GM19351 (cell line): Measurements from ENCODE around the gene CDH24.
A peak's percentile ranks its signal among the peaks of the same experiment; 100 is the strongest.

Experiments used
- ATAC-seq: cut with Tn5 transposase; IDR thresholded peaks from one replicate; pipeline ENCODE4 v1.9.1; 2021; ENCODE audit warnings: mild to moderate bottlenecking, moderate library complexity; ENCODE audit not compliant: unreplicated experiment

The CDH24 gene

DNA sequence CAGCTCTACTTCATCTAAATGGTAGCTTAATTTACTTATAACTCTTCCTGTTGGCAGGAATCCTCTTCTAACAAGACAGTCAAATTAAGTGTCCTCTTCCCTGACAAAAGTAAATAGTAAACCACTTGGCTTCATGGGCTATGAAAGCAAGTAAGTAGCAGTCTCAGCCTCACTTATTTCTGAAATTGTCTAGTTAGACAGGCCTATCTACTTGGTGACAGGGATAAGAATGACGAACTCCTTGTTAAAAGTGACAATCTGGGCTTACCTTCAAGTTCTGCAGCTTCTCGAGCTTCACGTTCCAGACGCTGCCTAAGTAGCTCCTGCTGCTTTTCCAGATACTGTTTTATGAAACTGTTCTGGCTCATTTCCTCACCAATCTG is 32.9 kb upstream of the CDH24 start:
- no peak for ATAC-seq

DNA sequence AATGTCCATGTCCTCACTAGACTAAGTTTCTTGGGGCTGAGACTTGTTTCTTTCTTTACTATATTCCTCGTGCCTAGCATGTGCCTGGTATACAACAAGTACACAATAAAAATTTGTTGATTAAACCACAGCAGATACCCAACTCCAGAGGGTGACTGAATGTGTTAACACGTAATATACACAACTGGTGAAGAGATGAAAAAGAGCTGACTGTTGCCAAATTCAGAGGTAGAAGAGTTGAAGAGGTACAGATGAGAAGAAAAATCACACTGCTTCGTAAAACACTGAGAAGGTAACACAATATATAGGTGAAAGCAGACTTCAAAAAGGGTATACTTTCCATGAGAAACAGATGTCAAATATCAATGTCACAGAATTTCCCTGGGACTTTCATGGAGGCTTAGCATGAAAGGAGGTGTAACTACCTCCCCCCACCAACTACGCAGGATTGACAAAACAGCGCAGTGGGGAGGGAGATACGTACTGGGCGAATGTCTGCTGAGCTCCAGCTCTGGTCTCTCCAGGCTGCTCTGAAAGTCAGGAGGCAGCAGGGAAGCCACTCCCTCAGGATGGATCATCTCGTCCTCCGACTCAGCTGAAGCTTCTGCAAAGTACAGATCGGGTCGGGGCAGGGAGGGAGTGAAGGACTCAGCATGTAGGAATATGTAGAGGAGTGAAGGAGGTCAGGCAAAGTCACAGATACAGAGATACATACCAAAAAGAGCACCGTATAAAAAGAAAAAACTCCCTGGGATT is 32.4 kb upstream of the CDH24 start:
- no peak for ATAC-seq

DNA sequence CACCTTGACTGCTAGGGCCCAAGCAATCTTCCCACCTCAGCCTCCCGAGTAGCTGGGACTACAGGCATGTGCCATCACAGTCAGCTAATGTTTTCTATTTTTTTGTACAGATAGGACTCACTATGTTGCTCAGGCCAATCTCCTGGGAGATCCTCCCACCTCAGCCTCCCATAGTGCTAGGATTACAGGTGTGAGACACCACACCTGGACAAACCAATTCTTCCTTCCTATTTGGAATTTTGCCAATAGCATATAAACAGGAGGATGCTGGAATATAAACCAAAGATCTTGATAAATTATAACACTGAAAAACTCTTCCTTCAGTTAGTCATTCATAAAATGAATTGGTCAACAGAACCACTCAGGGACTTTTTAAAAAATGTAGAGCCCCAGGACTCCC is 29.2 kb upstream of the CDH24 start:
- no peak for ATAC-seq

DNA sequence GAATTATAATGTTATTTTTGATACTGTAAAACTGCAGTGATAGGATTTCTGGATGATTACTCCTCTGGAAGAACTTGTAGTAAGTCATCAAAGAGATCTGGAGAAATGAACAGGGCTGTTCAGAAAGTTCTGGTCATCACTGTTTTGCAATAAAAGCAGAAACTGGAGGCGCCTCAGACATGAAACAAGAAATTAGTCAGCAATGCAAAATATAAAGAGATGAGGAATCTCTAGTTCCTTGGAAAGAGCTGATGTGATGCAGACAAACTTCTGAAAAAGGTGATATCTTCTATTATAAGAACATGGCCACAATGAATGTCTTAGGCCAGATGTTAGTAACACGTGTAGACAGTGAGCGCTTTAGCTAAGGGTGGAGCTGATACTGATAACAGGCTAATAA is 28.1 kb upstream of the CDH24 start:
- ATAC-seq, result no peak

DNA sequence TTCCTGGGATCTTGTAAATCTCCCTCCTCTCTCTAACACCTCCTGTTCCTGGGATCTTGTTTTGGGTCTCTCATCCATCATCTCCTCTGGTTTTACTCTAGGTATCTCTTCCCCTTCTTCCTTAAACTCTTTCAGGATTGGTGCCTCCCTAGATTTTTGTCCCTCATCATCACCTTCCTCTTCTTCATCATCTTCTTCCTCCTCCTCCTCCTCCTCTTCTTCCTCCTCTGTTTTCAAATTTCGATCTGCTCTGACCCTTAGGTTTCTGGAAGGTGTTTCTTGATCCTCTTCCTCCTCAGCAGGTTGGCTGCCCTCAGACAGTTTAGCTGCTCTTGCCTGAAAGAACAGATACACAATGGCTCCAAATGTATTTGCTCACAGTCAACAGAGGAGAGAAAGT is 23.2 kb upstream of the CDH24 start:
- no peak for ATAC-seq

DNA sequence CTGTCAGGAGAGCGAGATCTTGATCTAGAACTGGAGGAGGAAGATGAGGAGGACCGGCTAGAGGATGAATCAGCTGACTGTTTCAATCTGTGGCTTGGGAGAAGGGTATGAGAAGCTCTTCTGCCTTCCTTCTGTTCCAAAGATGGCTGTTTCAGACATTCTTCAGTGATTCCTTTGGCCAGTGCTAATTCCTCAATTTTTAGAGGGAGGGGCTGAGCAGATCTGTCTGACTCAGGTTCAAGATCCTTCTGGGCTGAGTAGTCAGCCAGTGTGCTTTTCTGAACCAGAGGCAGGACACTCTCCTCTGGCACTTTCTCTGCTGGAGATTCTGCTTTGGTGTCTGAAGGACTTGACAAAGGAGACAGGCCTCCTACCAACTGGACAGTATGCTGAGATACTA is 22.4 kb upstream of the CDH24 start:
- no peak for ATAC-seq

DNA sequence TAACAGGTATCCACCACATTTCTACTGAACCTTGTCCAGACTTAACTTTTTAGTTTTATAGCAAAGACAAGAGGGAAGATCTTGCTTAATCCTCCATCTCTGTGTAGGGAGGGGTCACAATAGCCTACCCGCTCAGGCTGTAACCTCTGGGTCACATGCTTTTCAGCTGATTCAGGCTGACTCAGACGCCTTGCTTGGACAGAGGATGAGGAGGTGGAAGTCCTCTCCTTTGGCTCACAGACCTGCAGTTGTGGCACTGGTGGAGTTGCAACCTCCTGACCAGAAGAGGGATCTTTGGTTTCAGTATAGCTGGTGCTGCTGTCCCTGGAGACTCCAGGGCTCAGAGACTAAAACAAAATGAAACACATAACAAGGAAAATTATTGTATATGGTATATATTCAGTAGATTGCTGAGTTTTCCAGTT is 21.4 kb upstream of the CDH24 start:
- ATAC-seq, result no peak

DNA sequence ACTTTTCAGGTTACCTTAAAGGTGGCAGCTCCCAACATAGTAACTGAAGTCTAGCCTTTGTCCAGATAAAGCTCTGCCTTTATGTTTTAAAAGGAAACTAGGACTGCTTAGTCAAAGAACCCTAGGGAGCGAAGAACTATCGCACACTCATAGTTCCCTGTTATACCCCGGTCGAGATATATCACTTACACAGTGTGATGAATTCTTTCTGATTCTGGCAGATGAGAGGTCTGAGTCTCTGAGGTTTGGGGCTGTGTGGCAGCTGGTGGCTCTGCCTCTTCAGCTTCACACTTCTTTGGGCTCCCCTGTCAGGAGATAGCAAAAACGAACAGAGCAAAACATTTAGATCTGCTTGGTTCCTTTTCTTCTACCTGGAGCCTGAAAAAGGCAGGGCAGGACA is 20.6 kb upstream of the CDH24 start:
- ATAC-seq, result no peak

DNA sequence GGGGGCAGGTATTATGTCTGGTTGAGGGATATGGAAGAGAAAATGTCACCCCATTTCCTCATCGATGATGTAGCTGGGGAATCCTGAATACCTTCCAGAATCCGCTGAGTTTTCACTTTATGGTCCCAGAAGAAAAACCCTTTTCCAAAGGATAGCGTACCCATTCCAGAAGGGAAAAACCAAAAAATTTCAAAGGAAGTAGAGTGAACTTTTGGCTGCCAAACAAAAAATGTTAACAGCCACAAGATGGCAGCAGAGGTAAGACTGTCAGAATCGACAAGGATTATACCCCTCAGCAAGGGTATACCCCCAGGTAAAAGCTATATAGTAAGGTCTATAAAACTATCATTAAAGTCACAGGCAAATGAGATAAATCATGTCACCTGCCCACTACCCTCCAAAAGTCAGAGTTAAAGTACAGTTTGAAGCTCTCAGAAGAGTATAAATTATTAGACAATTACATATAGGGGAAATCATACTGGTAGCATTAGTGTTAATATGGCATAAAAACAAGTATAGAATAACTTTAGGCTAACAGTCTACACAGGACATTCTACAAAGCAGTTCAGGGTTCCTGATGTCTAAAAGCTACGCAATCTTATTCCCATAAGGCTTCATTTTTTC is 19.6 kb upstream of the CDH24 start:
- ATAC-seq, result no peak

DNA sequence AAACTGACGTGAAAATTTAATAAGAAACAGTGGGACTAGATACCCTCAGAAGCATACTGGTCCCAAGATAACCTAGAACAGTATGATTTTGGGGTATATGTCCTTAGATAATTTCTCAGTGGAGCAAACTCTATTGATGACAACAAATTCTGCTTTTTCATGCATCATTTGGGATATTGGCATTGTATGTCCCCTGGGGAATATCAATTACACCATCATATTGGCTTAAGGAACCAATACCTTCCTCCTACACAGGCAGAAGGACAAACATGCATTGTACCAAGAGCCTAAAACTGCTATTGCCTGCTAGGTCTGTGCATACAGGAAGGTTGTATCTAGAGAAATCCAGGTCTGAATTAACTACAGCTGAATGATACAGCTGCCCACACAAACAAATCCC is 17.6 kb upstream of the CDH24 start:
- no peak for ATAC-seq

DNA sequence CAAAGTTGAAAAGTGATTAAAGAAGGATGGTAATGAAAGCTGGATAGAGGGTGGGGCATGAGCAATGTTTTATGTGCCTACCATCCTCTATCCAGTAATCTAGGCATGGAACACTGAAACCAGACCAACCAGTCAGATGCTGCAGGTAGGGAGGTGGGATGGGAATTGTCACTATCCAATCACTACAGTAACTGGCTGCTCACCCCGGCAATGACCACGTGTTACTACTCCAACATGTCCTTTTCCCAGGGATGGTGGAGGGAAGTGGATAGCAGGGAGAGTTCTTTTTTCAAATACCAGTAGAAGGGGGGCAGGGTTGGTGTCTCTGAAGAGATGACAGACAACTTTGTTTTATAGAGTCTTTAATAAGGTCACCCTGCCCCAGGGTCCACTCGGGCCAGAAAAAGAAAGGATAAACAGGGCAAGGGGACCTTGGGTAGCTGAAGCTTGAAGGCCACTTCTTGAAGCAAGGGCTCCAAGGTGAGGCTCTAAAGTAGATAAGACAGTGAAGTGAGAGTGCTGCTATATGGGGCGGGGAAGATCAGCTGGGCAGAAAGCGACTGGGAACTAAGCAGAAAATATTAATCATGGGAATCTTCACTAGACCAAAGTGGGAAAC is 14.7 kb upstream of the CDH24 start:
- ATAC-seq, result no peak

DNA sequence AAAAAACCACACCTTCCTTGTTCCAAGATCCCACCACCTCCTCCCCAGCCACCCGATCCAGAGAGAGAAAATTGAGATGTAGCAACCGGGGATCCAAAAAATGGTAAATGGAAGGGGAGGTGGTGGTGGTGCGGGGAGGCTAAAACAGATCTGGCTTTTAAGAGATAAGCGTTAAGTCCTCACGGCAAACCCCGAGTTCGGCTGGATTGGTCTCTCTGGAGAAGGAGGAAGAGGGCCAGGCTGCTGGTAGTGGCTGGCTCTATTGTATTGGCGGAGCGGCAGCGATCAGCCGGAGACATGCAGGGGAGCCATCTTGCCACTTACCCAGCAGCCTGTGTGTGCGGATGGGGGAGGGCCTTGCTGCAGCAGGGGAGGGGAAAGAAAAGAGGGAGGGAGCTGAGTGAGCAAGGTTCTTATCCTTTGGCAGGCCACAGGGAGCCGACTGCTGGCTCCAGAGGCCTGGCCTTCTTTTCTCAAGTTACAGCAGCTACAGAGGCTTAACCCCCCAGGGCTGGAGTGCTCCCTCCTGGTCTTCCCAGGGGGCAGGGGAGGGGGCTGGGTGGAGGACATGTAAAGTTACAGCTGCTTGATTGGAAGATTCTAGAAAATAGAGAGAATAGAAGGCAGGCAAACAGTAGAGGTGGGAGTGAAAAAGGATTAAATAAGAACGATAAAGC is 14.1 kb upstream of the CDH24 start:
- ATAC-seq, result peak; percentile 96

DNA sequence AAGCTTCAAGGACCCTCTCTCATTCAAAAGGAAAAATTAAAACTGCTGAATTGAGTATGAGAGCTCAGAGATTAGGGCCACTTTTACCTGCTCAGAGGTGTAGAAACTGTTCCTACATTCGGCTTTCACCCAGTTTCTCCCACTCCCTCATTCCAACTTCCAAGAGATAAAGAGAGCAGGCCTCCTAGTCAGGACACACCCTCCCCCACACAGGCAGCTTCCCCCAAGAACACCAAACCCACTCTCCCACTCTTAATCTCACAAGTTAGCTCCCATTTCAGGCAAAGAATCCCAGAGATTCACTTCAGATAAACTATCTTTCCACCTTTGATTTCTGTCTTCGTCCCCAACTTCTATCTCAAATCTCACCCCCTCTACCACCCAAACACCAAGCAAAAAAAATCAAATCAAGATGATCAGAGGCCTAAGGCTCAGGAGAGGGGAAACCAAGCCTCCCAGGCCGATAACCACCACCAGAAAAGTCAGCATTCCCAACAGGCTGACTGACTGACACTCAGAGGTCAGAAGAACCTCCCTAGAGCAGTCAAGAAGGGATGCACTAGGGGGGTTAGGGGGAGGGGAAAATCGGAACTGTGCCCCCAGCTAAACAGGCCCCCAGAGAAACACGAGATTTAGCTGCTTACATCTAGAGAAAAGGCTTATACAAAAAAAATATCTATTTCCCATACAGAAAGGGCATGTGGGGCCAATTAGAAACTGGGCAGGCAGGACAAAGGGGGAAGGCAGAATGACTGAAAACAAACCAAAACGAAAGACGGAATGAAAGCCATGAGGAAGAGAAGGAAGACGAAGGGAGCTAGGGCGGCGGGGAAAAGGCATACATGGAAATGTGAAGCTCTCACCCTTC is 13.2 kb upstream of the CDH24 start:
- ATAC-seq, result no peak

DNA sequence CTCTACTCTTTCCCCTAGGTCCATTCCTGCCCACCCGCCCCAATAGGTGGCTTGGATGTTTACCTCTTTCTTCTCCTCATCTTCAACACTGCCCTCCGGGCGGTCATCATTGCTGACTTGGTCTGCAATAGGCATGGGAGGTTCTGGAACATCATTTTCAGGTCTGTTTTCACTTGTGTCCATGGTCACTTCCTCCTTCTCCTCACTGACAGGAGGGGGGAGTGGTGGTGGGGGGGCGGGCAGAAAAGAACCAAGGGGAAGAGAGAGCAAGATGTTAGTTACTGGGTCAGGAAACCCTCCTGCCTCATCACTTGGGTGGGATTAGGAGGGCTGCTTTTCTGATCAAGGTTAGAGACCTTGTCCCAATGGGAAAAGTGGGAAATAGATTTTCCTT is 12.1 kb upstream of the CDH24 start:
- ATAC-seq, result no peak

DNA sequence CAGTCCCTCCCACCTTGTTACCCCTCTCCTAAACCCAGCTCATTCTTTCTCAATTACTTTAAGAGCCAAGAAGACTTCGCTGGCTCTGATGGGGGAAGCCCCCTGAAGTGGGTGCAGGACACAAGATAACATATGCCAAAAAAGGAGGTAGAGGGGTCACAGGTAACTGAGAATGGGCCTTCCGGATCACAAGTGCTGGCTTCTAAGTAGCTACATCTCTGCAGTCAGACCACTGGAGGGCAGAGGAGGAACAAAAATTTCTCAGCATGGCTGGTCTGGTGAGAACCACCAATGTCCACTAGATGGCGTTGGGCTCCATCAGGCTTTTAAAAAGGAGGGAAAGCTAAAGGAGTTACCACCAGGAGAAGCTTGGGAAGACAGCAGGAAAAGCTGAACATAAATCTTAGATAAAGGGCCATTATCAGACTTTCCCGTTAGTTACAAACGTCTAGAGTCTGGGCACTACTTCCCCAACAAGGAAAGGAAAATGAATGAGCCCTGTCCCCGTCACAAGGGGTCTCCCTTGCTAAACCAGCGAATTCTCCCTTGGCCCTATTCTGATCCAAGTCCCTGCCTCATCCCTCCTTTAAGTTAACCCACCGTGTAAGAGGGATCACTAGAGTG is 11.6 kb upstream of the CDH24 start:
- ATAC-seq, result peak; percentile 81

DNA sequence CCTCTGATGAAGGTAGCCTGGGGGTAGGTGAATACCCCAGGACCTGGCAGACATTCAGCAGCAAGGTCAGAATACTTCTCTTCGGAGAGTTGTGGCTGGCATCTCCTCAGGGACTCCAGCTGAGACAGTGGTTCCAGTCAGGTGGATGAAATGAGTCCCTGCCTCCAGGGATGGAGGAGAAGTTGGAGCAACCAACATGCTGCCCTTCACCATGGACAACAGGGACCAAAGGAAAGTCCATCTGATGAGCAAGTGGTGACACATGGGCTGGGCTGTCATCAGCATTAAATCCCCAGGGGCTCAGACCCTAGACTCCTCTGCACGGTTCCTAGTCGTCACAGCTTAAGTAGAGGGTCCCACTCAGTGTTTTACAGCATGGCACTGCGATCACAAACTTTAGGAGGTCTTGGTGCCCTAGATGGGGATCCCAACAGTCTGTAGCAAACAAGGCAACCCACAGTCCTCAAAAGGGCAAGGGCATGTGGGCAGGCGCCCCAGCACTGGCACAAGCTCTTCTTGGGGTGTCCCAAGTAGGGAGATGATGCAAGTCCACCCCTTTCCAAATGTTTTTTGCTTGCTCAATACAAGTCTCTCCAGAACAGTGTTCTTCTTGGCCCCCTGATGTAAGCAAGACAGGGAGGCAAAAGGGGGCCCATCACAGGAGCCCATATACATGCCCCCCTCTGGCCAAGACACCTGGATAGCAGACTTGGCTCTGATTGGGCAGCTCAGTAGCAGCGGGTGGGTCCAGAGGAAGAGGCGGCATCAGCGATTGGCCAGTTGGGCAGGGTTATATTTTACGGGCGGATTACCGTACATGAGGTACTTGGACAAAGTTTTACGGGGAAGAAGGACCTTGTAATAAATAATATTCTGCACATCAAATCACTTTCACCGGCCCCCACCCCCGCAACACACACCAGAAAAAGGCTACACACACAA is 10.8 kb upstream of the CDH24 start:
- no peak for ATAC-seq

DNA sequence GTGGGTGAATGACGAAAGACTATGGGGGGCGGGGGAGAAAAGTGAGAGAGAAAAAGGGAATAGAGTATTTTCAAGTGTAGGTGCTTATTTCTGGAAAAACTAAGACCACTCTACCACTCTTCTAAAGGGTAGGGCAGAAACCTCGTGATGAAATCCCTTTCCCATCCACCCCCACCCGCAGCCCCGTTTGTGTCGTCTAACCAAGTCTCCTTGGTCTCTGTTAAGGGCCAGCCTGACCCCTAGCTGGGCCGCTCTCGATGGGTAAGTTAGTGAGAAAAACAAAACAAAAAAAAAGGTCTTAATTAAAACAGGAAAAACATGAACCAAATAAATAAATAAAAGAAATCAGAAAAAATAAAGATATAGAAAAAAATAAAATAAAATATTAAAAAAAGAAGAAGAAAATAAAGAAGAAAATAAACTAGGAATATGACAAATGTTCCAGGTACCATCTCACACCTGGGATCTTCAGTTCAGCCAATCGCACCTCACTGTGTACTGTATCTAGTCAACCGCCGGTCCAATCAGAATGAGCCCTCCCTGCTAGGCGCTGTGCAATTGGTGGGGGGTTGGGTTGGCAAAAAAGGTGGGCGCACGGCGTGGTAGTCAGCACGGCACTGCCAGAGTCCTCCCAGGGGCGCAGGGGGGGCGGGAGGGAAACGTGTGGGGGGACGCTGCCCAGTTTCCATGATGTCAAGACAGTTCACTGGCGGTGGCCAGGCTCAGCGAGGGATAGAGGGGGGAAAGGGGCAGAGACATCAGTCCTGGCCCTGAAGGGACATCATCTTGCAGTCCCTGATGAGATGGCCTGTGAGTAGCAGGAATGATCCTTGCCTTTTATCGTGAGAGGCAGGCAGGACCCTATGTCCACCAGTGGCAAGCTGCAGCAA is 9.8 kb upstream of the CDH24 start:
- ATAC-seq, result no peak

DNA sequence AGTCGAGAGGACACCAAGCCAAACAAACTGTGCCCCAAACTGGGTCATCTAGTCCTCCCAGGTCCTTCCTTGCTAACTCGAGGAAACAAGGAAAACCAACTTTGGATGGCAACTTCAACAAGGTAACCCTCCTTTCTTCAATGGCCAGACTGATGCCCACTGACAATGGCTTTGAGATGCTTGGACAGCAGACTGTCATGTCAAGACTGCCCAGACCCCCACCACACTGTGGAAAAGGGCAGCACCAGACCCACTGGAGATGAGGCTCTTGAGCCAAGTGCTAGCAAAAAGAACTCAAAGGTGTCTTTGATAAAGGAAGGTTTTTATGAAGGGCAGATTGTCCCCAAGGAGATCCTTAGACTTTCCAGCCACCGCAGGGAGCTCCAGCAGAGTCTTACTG is 9.0 kb upstream of the CDH24 start:
- no peak for ATAC-seq
